Measurements from ENCODE around the gene LONP2.
"Not testable (repeated sequence)": the region's sequence is repeated elsewhere in the genome, so short reads cannot be mapped to it uniquely, and the experiment has no call there.

The LONP2 gene

DNA sequence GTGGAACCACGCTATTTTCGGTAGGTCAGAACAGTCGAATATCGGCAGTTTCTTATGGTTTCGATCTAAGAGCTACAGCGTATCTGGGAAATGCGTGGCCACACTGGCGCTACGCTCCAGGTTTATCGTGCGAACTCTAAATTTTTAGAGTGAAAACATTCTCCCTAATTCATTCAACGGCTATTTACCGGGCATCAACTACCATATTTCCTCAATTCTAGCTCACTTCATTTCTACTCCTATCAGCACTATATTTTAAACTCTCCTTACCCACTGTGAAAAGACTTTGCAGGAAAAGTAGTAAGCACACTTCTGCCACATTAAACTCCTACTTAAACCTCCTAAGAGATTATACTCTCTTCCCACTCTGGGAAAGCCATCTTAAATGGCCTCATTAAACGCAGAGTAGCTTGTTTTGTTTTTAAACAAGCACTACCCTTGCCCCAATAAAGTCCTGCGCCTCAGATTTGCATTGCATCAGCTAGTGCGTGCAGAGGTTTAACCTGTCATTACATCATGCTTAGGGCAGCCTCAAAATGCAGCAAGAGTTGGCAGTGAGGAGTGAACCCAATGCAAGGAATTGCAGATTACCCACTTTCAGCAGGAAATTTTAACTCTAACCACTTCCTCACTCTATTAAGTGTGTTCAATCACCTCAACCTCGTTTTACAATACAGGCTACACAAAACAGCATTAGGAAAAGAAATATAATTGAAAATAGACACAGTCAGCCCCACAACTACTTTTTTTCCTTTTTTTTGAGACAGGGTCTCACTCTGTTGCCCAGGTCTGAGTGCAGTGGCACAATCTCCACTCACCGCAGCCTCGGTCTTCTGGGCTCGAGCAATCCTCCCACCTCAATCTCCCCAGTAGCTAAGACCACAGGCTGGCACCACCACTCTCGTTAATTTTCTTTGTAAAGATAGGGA is 122.3 kb downstream of the LONP2 start:
- DNase-seq (ENCODE audit: low read depth in 2 of 2, low spot score in 1 of 2): peak in 1 of 2 donors; percentile 9

DNA sequence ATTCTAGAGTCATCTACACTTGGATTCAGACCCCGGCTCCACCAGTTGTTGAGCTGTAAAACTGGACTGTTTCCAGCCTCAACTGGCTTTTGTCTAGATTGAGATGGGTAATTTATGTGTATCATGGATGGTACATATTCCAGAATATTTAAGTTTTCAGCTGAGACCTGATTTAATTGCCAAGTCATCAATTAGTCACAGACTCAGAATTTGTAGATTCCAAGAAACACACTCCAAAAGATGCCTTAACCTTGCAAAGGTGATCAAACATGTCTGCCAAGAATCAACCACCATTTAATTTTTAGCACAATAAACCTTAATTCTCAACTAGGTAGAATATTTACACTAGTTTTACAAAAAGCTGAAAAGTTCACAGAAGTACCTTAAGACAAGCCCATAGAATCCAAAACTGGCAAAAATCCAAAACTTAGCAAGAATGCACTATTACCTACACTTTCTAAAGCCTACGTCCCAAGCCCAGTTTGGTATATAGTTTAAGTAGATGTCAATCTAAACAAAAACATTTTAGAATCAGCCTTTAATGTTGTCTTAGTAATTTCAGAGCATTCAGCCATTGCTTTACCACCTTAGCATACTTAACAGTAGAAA is 123.4 kb downstream of the LONP2 start:
- DNase-seq (ENCODE audit: low read depth in 2 of 2, low spot score in 1 of 2): no peak

DNA sequence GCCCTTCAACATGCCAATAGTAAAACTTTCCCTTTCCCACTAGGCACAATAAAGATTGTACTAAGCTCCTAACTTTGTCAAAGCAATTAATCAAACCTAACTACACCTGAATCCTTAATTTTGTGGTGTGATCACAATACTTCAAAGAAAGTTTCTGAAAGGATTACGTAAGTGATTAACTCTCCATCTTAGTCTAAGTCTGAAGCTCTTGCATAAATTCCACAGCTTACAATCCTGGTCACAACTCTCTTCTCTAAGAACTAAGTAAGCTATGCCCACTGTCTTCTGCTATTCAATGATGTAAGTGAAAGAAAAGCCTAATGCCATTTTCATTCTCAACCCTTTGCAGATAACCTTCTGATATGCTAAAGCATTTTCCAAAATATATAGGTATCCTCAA is 125.7 kb downstream of the LONP2 start:
- no peak for DNase-seq (ENCODE audit: low read depth in 2 of 2, low spot score in 1 of 2)

DNA sequence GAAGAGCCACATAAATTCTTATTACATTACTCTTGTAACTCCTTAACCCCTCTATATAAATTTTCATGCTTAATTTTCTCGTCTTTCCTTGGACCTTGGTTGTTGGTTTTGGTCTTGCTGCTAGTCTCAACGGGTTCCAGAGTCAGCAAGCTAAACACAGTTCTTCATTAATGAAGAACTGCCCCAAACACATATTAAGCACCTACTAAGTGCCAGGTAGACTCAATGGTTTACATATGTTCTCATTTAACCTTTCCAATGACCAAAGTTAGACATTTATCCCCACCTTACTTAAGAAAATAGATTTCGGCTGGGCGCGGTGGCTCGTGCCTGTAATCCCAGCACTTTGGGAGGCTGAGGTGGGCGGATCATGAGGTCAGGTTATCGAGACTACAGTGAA is 126.1 kb downstream of the LONP2 start:
- no peak for DNase-seq (ENCODE audit: low read depth in 2 of 2, low spot score in 1 of 2)

DNA sequence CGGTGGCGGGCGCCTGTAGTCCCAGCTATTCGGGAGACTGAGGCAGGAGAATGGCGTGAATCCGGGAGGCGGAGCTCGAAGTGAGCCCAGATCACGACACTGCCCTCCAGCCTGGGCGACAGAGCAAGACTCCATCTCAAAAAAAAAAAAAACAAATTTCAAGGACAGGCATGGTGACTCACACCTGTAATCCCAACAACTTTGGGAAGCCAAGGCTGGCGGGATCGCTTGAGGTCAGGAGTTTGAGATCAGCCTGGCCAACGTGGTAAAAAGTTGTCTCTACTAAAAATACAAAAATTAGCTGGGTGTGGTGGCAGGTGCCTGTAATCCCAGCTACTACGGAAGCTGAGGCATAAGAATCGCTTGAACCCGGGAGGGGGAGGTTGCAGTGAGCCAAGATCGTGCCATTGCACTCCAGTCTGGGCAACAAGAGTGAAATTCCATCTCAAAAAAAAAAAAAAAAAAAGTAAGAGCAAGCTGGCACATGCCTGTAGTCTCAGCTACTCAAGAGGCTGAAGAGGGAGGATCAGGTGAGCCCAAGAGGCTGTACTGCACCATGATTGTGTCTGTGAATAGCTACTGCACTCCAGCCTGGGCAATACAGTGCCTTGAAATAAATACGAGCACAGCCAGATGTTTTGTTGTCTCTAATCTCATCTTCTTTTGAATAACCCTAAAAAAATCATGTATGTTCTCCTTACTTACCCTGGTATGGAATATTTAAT is 126.7 kb downstream of the LONP2 start:
- DNase-seq (ENCODE audit: low read depth in 2 of 2, low spot score in 1 of 2): not testable (repeated sequence)

DNA sequence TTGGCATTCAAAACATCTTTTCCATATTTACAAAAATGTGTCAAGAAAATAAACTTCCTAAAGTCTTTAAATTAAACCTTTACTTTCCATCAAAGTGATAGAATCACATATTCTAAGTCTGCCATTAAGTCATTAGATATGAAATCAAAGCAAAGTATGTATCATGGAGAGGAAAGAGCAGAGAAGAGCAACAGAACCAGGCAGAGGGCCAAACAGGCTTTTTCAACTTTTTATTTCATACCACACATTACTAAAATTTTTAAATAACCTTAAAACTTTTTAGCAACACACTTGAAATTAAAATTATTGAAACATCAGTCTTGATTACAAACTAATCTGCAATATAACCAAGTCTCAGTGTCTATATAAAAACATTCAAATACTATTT is 127.3 kb downstream of the LONP2 start:
- DNase-seq (ENCODE audit: low read depth in 2 of 2, low spot score in 1 of 2): no peak

DNA sequence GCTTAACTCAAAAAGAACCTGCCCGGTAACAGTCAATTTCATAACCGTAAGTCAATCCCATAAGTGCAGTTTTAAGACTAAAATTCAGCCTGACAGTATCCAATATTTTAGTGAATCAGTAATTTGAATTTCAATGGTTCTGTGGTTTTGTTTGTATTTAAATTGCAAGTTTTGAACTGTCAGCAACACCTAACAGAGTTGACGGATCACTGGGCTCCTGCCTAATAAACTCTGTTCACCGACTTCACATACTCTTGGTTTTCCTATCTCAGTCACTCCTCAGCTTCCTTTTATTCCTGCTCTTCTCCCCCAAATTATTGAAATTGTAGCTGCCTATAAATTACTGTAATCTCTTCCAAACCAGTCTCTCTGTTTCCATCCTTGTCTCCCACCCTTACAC is 128.6 kb downstream of the LONP2 start:
- no peak for DNase-seq (ENCODE audit: low read depth in 2 of 2, low spot score in 1 of 2)

DNA sequence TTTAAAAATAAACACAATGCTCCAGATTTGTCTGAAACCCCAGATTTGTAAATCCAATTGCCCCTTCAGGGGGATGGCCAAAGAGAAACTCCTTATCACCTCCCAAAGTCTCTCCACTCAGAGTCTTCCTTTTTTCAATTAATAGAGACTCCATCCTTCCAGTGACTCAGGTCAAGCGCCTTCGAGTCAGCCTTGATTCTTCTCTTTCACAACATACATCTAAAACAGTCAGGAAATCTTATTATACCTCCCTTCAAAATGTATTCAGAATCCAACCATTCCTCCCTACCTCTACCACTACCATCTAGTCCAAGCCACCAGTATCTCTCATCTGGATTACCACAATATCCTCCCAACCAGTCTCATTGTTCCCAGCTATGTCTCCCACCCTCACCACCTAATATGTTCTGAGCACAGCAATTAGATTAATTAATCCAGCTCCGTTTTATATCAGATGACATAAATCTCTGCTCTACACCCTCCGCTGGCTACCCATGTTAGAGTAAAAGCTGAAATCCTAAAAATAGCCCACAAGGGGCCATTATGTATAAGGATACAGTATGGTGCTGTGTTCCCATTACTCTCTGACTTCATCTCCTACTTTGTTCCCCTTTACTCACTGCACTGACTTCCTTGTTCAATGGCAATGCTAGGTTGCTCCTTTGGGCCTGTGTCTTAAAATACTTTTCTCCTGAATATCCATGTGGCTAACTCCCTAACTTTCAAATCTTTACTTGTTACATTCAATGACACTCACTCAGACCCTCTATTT is 129.3 kb downstream of the LONP2 start:
- DNase-seq (ENCODE audit: low read depth in 2 of 2, low spot score in 1 of 2): no peak

DNA sequence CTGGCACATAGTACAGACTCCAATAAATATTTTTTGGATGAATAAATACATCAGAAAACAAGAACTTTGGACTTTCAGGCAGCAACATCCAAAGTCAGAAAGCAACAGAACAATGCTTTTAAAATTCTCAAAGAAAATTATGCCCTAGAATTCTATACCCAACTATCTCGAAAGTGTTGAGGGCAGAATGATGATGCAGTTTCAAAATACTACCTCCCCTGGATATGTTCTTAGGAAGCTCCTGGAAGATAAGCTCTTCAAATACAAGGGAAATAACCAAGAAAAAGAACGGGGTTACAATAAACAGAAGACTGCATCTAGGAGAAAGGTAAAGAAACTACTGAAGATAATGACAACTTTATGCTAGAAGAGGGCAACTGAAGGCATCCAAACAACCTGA is 130.2 kb downstream of the LONP2 start:
- no peak for DNase-seq (ENCODE audit: low read depth in 2 of 2, low spot score in 1 of 2)

DNA sequence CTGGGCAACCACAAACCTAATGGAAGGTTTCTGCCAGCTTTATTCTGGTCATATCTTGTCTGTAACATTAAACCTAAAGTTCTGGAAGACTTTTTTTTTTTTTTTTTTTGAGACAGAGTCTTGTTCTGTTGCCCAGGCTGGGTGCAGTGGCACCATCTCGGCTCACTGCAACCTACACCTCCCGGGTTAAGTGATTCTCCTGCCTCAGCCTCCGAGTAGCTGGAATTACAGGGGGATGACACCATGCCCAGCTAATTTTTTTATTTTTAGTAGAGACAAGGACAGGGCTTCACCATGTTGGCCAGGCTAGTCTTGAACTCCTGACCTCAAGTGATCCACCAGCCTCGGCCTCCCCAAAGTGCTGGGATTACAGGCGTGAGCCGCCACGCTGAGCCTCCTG is 133.2 kb downstream of the LONP2 start:
- DNase-seq (ENCODE audit: low read depth in 2 of 2, low spot score in 1 of 2): not testable (repeated sequence)

DNA sequence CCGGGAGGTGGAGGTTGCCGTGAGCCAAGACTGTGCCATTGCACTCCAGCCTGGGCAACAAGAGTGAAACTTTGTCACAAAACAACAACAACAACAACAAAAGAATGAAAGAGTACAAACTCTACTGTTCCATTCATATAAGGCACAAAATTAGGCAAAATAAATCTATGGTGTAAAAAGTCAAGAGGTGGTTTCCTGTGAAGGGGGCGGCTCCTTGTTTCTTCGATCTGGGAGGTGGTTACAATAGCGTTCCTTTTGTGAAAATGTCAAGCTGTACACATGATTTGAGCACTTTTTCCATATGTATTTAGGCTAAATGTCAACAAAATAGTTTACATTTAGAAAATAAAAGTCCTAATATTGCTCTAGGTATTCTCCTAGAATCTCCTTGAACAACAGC is 134.2 kb downstream of the LONP2 start:
- DNase-seq (ENCODE audit: low read depth in 2 of 2, low spot score in 1 of 2): no peak

DNA sequence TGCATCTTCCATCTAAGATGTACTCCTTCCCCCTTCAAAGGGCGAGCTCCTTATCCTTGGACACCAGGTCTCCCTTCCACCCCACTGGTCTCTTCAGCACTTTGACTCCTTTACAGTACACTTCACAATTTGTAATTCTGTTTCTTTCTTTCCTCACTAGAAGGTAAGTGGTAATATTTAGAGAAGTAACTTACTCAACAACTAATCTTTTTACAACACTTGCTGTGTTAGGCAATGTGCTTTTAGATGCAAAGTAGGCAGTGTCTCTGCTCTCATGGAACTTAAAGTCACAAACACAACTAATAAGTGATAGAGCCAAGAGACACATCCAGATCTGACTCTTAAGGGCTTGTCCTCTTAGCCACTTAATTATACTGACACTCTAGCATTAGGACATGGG is 134.7 kb downstream of the LONP2 start:
- no peak for DNase-seq (ENCODE audit: low read depth in 2 of 2, low spot score in 1 of 2)

DNA sequence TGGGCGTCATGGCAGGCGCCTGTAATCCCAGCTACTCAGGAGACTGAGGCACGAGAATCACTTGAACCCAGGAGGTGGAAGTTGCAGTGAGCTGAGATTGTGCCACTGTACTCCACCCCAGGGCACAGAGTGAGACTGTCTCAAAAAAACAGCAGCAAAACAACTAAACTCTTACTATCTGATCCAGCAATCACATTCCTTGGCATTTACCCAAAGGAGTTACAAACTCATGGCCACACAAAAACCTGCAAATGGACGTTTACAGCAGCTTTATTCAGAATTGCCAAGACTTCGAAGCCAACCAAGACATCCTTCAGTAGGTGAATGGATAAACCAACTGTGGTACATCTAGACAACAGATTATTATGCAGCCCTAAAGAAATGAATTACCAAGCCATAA is 137.1 kb downstream of the LONP2 start:
- no peak for DNase-seq (ENCODE audit: low read depth in 2 of 2, low spot score in 1 of 2)

DNA sequence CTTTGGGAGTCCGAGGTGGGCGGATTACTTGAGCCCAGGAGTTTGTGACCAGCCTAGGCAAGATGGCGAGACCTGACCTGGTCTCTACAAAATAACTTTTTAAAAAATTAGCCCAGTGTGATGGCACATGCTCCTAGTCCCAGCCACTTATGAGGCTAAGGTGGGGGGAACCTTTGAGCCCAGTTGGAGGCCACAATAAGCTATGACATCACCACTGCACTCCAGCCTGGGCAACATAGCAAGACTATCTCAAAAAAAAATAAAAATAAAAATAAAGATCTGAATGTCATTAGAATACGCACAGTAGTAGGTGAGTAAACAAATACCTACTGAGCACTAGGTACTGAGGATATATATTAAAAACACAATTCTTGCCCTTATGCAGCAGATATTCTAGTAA is 138.0 kb downstream of the LONP2 start:
- no peak for DNase-seq (ENCODE audit: low read depth in 2 of 2, low spot score in 1 of 2)

DNA sequence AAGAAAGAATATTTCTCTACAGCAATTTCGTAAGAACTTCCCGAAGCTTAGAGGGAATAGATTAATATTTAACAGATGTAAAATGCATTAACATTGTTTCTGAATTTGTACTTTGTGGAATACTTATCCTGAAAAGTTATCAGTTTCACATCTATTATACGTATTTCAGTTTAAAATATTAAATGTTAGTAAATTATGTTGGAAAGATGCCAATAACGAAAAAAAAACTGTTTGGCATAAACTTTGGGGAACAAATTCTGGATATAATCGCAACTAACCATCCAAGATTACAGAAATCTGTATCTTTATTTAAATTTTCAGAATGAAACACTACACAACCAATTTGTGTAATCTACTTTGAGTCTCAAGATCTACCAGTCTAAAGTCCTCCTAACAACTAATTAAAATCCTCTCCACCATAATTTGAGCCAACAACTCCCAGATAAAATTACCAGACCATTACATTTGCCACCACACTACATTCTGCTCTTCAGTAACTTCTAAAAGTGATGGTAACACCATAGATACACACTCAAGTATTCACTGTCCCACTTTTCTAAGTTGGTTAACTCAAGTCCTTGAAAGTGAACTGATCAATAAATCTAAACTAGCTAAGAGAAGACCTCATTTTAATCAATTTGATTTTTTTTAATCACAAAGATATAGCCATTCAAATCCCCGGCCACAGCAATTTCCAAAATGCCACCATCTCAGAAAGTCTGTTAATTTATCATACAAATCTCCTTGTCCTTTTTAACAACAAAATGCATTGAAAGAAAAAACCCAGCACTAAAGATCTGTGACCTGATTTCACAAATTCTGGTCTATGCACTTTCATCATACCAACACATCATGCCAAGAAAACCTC is 139.1 kb downstream of the LONP2 start:
- no peak for DNase-seq (ENCODE audit: low read depth in 2 of 2, low spot score in 1 of 2)

DNA sequence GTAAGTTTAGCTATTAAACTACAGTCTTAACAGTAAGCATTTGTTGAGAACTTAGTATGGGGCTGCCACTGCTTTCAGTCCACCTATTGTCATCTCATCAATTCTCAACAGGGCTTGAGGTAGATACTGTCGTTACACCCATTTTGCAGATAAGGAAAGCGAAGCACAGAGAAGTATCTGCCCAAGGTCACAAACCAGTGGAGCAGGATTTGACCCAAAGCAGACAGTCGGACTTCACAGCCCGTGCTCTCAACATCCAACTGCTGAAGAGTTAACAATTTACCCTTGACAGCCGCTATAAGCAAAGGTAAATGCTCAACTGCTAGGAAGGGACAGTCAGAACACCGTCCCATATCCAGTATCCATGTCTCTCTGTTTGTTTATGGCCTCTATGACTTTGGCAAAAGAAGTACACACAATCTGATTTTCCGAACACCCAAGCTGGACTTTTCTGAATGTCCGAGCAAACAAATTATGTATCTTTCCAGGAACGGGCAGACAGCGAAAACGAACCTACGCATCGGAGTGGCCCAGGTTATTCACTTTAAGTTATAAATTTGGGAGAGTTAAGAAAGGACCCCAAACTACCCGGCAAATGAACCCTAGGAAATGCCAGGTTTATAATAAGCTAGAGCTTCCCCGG is 139.9 kb downstream of the LONP2 start:
- no peak for DNase-seq (ENCODE audit: low read depth in 2 of 2, low spot score in 1 of 2)

DNA sequence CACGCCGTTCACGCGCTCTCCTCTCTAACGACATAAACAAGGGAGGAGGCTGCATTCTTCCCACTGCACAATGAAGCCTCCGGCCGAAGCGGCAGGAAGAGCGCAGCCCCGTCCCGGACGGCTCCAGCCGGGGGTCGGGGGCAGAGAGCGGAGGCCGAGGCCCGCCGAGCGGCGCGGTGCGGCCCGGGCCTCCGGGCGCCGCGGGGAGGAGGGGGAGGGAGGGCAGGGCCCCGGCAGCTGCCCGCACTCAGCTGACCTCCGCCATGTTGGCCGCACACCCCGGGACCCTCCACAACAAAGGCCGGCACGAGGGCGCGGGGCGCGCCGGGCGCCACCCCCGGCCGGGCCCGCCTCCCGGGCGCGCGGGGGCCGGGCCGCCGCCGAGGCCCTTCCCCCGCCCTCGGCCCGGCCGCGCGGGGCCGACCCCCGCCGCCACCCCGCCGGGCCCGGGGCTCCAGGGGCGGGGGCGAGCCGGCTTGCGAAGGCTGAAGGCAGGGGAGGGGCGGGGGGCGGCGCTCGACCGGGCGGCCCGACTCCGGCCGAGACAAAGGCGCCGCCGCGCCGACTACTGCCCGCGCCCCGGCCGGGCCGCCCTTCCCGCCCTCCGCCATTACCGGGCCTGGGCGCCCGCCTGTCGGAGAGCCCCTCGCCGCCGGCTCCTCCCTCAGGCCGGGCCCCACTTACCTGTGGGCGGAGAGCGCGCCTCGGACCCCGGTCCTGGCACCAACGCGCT is 140.6 kb downstream of the LONP2 start:
- DNase-seq (ENCODE audit: low read depth in 2 of 2, low spot score in 1 of 2): no peak

DNA sequence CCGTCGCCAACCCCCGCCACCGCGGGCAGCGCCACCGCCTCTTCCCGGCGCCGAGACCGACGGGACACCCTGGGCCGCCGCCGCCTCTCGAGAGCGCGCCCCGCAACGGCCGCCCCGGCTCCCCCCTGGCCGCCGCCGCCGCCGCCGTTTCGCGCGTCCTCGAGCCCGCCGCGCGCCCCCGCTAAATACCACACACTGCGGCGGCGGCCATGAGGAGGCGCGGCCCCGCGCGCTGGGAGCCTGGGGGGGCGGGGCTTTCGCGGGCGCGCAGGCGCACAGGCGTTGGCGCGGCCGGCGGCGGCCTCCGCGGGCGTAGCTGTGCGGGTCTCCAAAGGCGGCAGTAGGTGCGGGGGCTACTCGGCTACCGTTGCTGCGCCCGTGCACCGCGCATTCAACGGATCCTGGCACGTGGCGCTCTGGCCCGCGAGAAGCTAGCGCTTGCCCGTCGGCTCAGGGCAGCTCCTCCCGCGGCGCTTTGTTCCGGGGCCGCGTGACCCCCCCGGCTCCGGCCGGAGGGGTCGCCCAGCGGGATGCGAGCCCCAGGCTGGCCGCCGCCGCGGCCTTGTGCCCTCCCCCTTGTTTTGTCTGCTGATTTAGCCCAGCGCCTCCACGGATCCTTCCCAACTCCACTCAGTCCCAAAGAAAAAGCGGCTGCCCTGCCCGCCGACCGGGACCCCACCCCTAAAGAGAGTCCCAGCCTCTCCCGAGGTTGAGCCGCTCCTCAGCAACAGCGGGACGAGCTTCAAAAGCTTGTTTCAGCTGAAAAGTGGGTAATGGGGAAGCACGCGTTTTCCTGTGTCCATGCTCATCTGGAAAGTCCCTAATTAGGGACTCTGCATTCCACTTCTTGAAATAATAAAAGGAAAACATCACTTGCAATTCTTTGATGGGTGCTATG is 141.4 kb downstream of the LONP2 start, which contains the start of gene SIAH1:
Gene SIAH1 (minus strand): TSS at position 161 of the 898 bp plus-strand sequence. CDS start 22,985 bp downstream, outside the sequence.
- DNase-seq (ENCODE audit: low read depth in 2 of 2, low spot score in 1 of 2): peak; percentile 63 to 76
